ENCODE data around the gene FAM107B. TPM values are rescaled to one million over a fixed set of nuclear protein-coding genes. Genes with fewer than 3 reads are reported as not detected.
A peak's percentile ranks its signal among the peaks of the same experiment; 100 is the strongest.

FAM107B gene
- total and polyA plus RNA-seq, 2 of the 4 experiments (the other 2 are of a cell fraction): 26.4 to 27.1 TPM

GRCh38 chr10:14554491-14555205, 220.0 kb downstream of the FAM107B start:
- CTCF ChIA-PET: no interaction called here
- intact Hi-C loops (cut with micrococcal nuclease): no loop called here

More at GRCh38 chr10:14554491-14555205, 220.0 kb downstream of the FAM107B start:
- in situ Hi-C loops (cut with MboI; ENCODE audit: low sequenced_read_pairs) (no loop called here), dilution Hi-C loops (cut with HindIII; ENCODE audit: low sequenced_read_pairs, unreplicated experiment) (no loop called here)
- no TSS peak for BruUV-seq (replicated peaks)
- WGBS, 2 experiments (ENCODE audit: extremely low coverage in 2 of 2, insufficient read length in 1 of 2): no CpG with 5 or more reads among the region's 3 CpGs
- H4K5ac ChIP-seq (ENCODE audit: low read depth, low read length): no peak overlapping the region
- H3K27ac ChIP-seq (ENCODE audit: insufficient read depth, low read length): peak overlapping the region; percentile 12; the same call in 1 of the 2 replicates
- no peak overlapping the region; the same call in 1 of the 2 replicates for H3K4ac ChIP-seq (ENCODE audit: low read depth, low read length)
- H4K8ac ChIP-seq (ENCODE audit: low read depth in 2 of 2, low read length in 2 of 2): 0 out of 4 replicates have a peak overlapping the region, but pooled peaks of 1 of the 2 experiments have one; percentile 19
- H3K14ac ChIP-seq (replicated peaks; ENCODE audit: low read depth, low read length): peak overlapping the region; percentile 12; the same call in 1 of the 2 replicates
- peak overlapping the region; percentile 83 for H2AK9ac ChIP-seq (replicated peaks; ENCODE audit: low read depth, low read length, poor library complexity)
- peaks cover 39% of the 10 kb centered on the region for H3K9me1 ChIP-seq (ENCODE audit: insufficient read depth, low read length)
- no peak overlapping the region for H3K56ac ChIP-seq (ENCODE audit: extremely low read depth, insufficient read depth, low read length)
- no peak overlapping the region for H3K9ac ChIP-seq (ENCODE audit: low read depth, low read length)
- peaks cover 31% of the 10 kb centered on the region for H3K4me1 ChIP-seq (ENCODE audit: control insufficient read depth, insufficient read depth, low read length)
- no peak overlapping the region for H3K4me2 ChIP-seq (ENCODE audit: low read depth, low read length)
- no peak overlapping the region for H2AFZ ChIP-seq (replicated peaks; ENCODE audit: low read length, poor library complexity)
- no peak overlapping the region for H3K18ac ChIP-seq (ENCODE audit: low read depth, low read length)
- POLR2A ChIA-PET (ENCODE audit: unreplicated experiment): no interaction called here
- H4K91ac ChIP-seq (ENCODE audit: insufficient read depth, low read depth, low read length): no peak overlapping the region
- H2BK5ac ChIP-seq (ENCODE audit: low read depth, low read length, poor library complexity, severe bottlenecking): peak overlapping the region; percentile 43
- H2BK20ac ChIP-seq (ENCODE audit: low read depth, low read length): 0 out of 2 replicates have a peak overlapping the region, but pooled peaks have one; percentile 3
- H3K4me3 ChIP-seq (ENCODE audit: insufficient read depth, low read depth, low read length): no peak overlapping the region
- peaks cover 71% of the 10 kb centered on the region for H4K20me1 ChIP-seq (ENCODE audit: insufficient read depth, low read length)
- no peaks in the 10 kb centered on the region for H3K9me3 ChIP-seq (ENCODE audit: control insufficient read depth, insufficient read depth, low read length)
- peaks cover 45 to 82% of the 10 kb centered on the region in 2 experiments for H3K79me1 ChIP-seq (ENCODE audit: low read depth in 1 of 2, low read length in 2 of 2)
- H3K36me3 ChIP-seq (ENCODE audit: control insufficient read depth, insufficient read depth, low read length): peaks cover 4% of the 10 kb centered on the region
- TF ChIP-seq POLR2A (IDR thresholded peaks at IDR 0.05; ENCODE audit: low read depth, low read length): no peak
- TF ChIP-seq RCOR1 (IDR thresholded peaks at IDR 0.05; ENCODE audit: insufficient replicate concordance, low read length): no peak
- TF ChIP-seq CEBPB (IDR thresholded peaks at IDR 0.05; ENCODE audit: low read depth, low read length): 0 out of 2 replicates have a peak, but pooled peaks have one; percentile 6
- no peak for TF ChIP-seq SMC3 (IDR thresholded peaks at IDR 0.05; ENCODE audit: low read depth, low read length)
- TF ChIP-seq MAFK (IDR thresholded peaks at IDR 0.05; ENCODE audit: low read depth, low read length): no peak
- TF ChIP-seq MXI1 (IDR thresholded peaks at IDR 0.05; ENCODE audit: borderline replicate concordance, low read depth, low read length): no peak
- TF ChIP-seq CHD1 (IDR thresholded peaks at IDR 0.05; ENCODE audit: low read depth, low read length): no peak
- peak; percentile 52 for DNase-seq
- peak overlapping the region; percentile 40; the same call in 1 of the 2 replicates for H3K23ac ChIP-seq (ENCODE audit: low read depth, low read length)
- 0 out of 3 replicates have a peak overlapping the region, but pooled peaks have one; percentile 1 for H2BK15ac ChIP-seq (ENCODE audit: low read depth, low read length)
- peak overlapping the region; percentile 31; the same call in 1 of the 2 replicates for H2AK5ac ChIP-seq (ENCODE audit: low read depth, low read length)
- peak overlapping the region; percentile 3; the same call in 1 of the 2 replicates for H2BK120ac ChIP-seq (ENCODE audit: low read depth, low read length)
- no peaks in the 10 kb centered on the region for H3K27me3 ChIP-seq (ENCODE audit: control insufficient read depth, insufficient read depth, low read length)
- ATAC-seq (ENCODE audit: low read depth): 0 out of 2 replicates have a peak, but pooled peaks have one; percentile 12

All from IMR-90 (cell line).